HG02763 (cell line): ENCODE results near the gene ASAP2.

Experiments
- ATAC-seq: cut with Tn5 transposase; IDR thresholded peaks from one replicate; pipeline ENCODE4 v1.9.1; 2021; ENCODE audit warnings: mild to moderate bottlenecking, moderate library complexity; ENCODE audit not compliant: unreplicated experiment

The ASAP2 gene

DNA sequence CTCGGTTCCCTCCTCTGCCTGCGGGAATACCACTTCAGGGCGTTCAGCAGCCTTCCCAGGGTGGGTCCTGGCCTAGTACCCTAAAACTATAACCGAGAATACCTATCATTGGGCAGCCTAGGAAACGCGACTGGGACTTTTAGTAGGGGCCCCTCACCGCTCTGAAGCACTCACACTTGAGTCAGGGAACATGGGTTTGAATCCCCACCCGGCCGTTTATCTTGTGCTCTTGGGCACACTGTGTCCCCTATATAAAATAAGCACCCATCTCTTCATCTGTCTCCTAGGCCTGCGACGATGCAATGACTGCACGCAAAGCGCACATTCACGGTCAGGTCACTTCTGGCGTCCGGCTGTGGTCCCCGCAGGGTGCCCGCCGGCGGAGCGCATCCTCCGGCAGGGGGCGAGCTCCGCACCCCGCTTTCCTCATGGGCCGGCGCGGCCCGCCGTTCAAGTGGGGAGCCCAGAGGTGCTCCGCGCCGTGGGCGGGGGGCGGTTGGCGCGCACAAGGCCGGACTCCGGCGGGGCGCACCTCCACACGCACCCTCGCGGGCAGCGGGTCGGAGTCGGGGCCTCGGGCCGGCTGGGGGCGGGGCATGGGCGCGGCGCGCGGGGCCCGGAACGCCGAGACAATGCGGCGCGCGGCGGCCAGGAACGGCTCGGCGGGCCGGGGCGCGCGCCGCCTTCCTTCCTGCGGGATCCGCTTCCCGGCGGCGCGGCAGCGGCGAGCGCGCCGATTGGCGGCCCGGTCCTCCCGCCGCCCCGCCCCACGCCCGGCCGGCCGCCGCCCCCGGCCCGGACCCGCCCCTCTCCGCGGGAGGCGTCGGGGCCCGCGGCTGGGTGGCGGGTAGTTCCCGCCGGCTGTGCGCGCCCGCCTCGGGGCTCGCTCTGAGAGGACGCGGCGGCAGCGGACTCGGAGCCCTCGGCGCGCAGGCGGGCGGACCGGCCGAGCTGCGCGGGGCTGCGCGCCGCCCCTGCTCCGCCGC is at the start of gene ASAP2:
Gene ASAP2, plus strand, starts transcription at position 850 of the 986 bp plus-strand sequence. CDS start 293 bp downstream, outside the sequence.
- ATAC-seq, result peak; percentile 67

DNA sequence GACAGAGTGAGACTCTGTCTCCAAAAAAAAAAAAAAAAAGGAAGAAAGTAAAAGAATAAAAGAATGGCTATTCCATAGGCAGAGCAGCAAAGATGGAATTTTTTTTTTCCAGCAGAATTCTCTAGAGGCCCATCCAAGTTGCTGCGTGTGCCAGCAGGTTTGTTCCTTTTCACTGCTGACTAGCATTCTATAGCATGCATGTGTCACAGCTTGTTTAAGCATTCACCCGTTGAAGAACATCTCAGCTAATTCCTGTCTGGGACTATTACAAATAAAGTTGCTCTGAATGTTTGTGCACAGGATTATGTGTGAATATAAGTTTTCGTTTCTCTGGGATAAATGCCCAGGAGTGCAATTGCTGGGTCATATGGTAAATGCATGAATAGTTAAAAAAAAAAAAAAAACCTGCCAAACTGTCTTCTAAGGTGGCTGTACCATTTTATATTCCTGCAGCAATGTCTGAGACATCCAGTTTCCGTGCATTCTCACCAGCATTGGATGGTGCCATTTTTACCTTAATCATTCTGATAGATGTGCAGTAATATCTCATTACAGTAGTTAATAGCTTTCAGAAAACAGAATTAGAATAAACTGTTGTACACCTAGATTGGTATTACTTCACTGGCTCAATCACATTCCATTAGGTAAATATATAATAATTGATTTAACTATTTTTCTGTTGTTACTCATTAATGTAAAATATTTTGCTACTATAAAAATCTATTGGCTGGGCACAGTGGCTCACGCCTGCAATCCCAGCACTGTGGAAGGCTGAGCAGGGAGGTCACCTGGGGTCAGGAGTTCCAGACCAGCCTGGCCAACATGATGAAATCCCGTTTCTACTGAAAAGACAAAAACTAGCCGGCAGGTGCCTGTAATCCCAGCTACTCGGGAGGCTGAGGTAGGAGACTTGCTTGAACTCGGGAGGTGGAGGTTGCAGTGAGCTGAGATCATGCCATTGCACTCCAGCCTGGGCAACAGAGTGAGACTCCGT is 47.5 kb upstream of the ASAP2 start:
- ATAC-seq, result no peak

DNA sequence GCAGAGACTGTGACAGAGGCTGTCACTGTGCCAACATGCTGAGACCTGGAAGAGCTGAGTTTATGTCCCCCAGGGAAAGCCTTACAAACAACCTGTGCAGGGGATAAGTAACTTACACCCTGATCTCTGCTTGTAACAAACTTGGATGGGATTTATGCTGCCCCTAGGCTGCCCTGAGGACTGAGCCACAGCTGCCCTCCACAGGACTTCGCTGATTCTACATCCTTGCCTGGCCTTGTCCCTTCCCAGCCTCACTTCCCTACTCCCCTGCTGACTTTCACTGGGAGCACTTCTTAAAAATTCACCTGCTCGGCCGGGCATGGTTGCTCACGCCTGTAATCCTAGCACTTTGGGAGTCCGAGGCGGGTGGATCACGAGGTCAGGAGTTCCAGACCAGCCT is 45.9 kb upstream of the ASAP2 start:
- ATAC-seq, result no peak

- no peak for ATAC-seq
These were observed 43.8 kb upstream of the ASAP2 start for GRCh38 chr2:9162841-9163240.

DNA sequence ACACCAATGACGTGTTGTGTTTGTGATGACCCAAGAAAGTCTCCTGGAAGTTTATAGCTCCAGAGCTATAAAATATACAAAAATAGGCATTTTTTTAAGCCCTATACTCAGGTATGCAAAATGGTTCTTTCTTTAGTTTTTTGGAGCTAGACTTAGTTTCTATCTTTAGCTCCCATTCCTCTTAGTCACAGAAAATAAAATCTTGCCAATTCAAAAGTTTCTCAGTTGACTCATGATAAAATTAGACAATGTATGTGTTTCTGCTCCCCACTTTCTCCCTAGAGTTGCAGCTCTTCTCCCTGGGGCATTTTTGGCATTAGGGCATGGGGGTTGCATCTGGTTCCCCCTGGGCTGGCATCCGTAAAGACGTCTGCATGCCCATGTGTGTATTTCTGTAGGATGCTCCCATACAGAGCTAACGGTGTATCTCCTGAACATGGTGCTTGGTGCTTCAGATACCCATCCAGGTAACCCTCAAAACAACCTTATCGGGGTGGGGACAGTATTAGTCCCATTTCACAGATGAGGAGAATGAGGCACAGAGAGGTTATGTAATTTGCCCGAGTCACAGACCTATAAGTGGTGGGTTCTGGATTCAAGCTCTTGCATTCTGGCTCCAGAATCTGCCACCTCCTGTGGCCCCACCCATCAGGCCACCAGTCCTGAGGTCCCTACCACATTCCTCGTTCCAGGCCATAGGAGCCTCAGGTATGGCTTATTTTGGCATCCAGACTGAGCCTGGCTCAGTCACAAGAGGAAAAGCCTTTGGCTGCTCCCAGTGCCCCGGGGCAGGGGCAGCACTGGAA is 43.1 kb upstream of the ASAP2 start:
- no peak for ATAC-seq

DNA sequence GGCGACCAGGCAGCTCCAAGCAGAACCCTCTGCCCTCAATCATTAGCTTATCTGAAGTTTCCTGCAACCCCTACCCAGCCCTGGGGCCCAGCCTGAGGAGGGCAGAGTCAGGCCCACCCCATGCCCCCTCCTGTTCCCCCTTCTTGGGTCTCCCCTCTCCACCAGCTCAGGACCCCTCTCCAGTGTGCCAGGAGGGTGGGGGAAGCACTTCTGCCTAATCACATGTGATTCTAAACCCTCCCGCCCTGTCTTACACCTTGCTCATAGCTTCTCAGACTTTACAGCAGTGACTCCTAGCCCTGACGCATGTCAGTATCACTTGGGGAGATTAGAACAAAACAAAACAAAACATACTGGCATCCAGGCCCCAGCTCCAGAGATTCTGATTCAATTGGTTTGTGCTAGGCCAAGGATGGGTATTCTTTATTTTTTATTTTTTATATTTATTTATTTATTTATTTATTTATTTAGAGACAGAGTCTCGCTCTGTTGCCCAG is 42.5 kb upstream of the ASAP2 start:
- ATAC-seq, result no peak

- no peak for ATAC-seq
These were observed 41.0 kb upstream of the ASAP2 start for GRCh38 chr2:9165625-9166024.

GRCh38 chr2:9166579-9167377 is 39.8 kb upstream of the ASAP2 start:
- no peak for ATAC-seq

GRCh38 chr2:9167718-9168657 is 38.6 kb upstream of the ASAP2 start:
- ATAC-seq, result no peak

DNA sequence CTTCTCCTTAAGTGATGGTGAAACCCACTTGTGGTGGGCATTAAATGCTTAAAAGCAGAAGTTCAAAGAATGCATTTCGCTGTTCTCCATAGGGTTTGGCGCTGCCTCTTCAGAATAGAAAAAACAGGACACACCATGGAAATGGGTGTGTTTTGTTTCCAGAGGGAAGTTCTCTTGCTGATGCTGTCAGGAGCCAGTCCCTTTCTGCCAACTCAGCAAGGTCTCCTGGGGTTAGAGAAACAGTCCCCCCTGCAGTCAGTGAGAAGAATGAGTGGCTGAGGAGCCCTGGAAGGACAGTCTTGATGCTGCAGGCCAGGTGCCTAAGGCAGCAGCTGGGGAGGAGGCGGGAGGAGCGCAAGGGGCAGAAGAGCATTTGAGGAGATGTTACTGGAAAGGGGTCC is 37.8 kb upstream of the ASAP2 start:
- ATAC-seq, result no peak

DNA sequence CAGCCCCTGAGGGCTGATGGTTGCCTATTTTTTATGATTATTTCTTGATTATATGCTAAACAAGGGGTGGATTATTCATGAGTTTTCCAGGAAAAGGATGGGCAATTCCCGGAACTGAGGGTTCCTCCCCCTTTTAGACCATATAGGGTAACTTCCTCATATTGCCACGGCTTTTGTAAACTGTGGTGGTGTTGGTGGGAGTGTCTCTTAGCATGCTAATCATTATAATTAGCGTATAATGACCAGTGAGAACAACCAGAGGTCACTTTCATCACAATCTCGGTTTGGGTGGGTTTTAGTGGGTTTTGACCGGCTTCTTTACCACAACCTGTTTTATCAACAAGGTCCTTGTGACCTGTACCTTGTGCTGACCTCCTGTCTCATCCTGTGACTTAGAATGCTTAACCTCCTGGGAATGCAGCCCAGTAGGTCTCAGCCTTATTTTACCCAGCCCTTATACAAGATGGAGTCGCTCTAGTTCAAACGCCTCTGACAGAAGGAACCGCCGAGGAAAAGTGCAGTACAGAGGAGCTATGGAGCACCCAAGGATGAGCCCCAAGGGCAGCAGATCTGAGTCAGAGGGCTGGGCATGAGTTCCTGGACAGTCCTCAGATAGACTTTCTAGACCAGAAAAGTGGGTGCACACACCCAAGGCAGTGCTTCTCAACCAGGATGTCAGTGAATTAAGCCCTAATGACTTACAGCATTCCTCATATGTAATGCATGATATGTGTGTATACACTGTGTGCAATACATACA is 37.1 kb upstream of the ASAP2 start:
- ATAC-seq, result no peak

DNA sequence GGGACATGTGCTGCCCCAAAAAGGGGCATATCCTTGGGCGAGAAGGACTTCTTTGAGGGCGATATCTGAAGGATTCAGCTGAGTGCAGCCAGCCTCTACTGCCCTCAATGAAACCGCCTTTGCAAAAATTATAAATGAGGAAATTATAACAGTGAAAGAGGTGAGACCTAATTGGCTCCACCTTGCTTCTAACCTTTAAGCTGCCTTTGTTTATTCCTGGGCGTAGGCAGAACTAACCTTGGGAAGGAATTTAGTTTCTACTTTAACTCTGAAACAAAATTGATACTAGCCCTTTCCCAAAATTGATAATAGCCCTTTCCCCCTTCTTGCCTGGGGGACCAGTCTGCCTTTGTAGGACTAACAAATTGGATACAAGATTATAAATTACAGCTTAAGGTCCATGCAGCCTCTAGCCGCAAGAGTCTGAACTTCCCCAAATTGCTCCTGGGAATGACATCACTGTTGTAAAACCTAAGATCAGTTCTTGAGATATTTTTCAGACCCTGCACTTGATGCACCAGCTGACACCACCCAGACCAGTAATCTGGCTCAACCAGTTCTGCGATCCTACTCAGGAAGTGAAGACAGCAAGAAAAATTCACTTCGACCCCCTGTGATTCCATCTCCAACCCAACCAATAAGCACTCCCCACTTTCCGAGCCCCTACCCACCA is 36.0 kb upstream of the ASAP2 start:
- ATAC-seq, result no peak

DNA sequence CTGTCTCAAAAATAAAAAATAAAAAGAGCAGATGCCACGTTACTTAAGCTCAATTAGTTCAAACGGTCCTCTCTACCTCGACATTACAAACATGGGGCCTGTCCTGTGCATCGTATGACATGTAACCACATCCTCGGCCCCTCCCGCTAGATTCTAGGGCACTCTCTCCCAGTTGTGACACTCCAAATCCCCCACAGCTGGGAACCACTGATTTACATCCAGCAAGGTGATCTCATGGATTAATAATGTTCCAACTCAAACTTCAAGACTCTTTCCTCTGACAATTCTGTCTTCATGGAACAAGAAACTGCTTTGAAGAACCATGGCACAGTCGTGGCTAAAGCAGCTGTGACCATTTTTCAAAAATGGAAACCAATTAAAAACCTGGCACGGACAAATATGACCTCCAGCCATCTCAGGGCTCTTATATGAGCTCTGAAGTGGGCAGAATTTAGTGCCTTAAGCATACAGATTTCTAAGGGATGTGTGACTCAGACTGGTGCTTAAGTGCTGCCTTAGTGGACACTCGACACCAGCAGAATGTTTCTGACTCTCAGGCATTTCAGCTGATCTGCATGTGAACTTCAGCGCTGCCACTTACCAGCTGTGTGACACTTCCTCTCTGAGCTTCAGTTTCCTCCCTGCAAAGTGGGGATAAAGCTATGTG is 31.7 kb upstream of the ASAP2 start:
- no peak for ATAC-seq

- no peak for ATAC-seq
These were observed 28.3 kb upstream of the ASAP2 start for GRCh38 chr2:9178110-9178903.

DNA sequence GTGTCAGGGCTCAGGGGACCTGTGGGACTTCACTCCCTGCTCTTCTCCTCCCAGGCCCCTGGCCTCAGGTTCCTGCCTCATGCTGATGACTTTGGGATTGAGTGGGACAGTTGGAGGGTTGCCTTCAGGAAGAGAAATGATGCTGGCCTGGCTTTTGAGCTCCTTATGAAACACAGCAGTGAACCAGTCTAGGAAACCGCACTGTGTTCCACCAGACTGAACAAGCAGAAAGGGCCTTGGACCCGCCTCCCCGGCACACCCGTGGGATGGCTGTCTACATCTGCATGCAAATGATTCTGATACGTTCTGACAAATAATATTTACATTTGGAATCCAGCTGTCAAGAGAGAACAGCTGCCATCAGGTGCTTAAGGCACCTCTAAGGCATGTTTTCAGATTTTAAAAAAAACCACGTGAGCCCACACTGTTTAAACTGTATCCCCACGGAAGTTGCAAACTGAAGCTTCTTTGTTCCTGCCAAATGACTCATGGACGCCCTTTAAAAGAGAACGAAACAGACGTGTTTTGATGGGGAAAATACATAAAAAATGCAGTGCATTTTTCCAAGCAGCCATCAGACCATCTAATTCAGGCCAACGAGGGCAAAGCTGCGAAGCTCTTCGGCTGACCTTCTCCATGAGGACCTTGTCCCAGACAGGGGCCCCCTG is 27.6 kb upstream of the ASAP2 start:
- ATAC-seq, result no peak
